Measurements from ENCODE around the gene LRRTM2.
A peak's percentile ranks its signal among the peaks of the same experiment; 100 is the strongest.
"Not testable (repeated sequence)": the region's sequence is repeated elsewhere in the genome, so short reads cannot be mapped to it uniquely, and the experiment has no call there.

Gene LRRTM2, protein sequence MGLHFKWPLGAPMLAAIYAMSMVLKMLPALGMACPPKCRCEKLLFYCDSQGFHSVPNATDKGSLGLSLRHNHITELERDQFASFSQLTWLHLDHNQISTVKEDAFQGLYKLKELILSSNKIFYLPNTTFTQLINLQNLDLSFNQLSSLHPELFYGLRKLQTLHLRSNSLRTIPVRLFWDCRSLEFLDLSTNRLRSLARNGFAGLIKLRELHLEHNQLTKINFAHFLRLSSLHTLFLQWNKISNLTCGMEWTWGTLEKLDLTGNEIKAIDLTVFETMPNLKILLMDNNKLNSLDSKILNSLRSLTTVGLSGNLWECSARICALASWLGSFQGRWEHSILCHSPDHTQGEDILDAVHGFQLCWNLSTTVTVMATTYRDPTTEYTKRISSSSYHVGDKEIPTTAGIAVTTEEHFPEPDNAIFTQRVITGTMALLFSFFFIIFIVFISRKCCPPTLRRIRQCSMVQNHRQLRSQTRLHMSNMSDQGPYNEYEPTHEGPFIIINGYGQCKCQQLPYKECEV

DNA sequence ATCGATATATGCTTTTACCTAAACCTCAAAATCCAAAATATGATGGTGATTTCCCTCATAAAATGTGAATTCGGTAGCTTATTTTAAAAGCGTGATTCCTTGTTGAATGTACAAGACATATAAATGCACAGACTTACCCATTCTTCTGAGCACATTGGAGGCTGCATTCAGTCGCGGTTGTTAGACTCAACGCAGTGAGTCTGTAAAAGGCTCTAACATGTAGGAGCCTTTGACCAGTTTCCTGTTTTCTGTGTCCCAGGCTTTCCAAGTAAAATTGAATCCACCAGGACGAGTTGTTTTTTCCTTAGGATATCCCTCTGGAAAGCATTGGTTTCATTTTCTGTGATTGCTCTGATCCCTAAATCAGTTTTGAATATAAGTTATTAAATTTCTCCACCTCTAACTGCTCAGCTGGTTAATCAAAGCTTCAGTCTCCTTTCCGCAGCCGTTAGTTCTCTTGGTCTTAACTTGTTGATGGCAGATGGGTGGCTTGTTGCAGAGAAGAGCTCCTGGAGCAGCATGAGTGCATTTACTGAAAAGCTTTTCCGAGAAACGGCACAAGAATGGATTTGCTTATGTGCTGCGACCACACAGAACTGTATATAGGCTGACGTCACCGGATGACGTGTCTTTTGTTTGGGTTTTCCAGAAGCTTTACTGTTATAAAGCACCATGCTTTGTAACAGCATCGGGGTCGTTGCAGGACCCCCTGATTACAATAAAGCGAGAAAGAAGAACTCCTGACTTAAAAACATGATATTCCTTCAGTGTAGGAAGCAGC lies at the start of gene LRRTM2:
TSS of gene LRRTM2 (minus strand) at position 565 of the 781 bp plus-strand sequence. CDS start at position 141, 424 bp downstream.
- DNase-seq: no peak

DNA sequence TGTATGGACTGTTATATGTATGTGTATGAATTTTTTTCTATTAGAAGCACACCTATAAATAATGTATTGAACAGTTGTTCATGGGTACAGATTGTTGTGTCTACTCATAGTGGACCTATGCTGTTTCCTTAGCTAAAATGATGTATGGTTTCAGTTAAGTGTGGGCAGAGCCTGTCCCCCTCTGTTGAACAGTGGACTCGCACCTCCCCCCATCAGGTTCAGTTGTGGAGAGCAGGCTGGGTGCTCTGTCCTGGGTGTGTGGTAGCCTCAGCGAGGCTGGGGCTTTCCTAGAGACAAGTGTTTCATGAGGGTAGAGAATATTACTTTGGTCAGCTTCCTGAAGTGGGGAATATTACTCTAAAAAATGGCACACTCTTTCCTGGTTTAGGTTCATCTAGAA lies 47.4 kb upstream of the LRRTM2 start:
- no peak for DNase-seq

DNA sequence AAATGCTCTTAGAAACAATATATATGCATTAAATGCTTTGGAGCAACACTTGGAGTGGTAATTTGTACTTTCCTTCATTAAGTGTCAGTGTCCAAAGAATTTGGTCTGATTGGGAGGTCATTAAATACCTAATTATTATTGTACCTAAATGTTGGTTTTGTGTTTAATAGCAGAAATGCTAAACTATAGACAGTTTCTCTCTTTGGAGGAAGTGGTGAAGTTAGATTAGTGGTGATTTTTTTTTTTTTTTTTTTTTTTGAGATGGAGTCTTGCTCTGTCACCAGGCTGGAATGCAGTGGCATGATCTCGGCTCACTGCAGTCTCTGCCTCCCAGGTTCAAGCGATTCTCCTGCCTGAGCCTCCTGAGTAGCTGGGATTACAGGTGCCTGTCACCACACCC lies 46.2 kb upstream of the LRRTM2 start:
- not testable (repeated sequence) for DNase-seq

DNA sequence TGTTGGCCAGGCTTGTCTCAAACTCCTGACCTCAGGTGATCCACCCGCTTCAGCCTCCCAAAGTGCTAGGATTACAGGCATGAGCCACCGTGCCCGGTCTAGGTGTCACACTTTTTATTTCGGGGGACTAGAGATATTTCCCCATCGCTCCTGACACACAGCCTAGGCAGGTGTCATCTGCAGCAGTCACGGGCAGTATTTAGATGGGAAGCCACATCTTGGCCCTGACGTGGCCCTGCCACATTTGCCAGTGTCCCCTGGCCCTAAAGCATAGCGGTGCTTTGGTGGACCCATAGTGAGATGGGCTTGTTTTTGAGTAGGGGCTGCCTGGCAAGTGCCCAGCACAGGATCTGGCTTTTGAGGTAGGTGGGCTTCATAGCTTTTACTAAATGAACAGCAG lies 45.0 kb upstream of the LRRTM2 start:
- DNase-seq: no peak

DNA sequence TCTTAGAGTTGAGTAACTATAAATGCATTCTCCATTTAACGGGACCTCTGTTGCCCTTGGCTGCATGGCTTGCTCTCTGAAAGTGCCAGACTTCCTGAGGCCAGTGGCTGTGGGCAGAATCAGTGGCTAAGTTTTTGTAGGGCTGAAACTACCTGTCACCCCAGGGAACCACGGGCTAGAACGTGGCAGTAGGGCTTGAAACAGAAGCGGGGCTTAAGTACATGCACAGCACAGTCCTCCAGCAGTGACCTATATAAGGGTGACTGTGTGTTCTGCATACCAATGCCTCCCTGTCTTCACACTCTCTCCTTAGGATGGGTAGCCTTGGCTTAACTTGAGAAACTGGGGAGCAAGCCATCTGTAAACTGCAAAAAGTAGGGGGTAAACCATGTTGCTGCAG lies 43.6 kb upstream of the LRRTM2 start:
- DNase-seq: no peak

DNA sequence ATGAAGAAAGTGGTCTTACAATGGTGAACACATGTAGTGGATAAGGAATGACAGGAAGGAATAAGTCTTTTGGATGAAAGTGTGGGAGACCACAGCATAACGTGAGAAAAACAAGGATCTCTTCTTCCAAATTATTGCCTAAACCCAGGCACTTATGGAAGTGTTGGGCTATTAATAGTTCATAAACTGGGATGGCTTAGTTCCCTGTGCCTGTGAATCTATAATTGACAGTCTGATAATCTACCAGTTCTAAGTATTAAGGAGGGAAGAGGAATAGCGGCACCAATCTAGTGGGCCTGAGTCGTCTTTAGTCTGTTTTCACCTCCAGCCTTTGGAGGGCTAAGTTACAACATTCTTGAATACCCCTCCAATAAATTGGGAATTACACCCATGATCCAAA lies 39.2 kb upstream of the LRRTM2 start:
- no peak for DNase-seq

DNA sequence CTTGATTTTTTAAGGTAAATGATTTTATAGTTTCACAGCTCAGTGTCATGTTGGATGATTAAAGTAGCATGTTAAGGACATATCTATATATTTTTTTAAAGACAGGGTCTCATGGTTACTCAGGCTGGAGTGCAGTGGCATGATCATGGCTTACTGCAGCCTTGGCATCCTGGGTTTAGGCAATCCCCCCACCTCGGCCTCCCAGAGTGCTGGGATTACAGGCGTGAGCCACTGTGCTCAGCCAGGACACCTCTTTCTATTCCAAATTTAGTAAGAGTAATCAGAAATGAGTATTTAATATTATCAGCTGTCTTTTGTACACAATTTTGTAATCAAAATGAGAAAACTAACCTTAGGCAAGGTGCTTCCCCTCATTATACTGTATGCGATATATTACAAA lies 38.6 kb upstream of the LRRTM2 start:
- DNase-seq: no peak

DNA sequence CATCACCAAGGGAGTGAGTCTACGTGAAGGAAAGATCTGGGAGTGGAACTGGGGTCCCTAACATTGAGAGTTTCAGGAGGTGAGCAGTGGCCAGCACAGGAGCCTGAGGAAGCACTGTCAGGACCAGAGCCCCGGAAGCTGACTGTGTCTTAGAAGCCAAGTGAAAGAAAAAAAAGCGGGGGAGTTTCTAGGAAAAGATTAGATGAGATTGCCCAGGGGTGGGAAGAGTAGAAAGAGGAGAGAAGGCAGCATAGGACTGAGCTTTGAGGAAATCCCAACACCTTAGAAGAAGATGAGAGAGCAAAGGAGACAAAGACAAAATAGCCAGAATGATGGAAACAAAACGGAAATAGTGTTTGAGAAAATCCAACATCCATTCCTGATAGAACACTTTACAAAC lies 37.0 kb upstream of the LRRTM2 start:
- no peak for DNase-seq

DNA sequence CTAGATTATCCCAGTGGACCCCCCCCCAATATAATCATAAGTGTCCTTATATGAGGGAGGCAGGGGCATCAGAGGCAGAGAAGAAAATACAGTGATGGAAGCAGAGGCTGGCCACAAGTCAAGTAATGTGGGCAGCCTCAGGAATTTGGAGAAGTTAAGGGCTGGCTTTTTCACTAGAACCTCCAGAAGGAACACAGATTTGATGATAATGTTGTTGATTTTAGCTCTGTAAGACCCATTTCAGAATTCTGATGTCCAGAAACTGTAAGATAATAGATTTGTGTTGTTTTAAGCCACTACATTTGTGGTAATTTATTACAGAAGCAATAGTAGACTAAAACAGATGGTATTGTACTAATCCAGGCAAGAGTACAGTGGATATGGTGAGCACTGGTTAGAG lies 36.3 kb upstream of the LRRTM2 start:
- DNase-seq: no peak

DNA sequence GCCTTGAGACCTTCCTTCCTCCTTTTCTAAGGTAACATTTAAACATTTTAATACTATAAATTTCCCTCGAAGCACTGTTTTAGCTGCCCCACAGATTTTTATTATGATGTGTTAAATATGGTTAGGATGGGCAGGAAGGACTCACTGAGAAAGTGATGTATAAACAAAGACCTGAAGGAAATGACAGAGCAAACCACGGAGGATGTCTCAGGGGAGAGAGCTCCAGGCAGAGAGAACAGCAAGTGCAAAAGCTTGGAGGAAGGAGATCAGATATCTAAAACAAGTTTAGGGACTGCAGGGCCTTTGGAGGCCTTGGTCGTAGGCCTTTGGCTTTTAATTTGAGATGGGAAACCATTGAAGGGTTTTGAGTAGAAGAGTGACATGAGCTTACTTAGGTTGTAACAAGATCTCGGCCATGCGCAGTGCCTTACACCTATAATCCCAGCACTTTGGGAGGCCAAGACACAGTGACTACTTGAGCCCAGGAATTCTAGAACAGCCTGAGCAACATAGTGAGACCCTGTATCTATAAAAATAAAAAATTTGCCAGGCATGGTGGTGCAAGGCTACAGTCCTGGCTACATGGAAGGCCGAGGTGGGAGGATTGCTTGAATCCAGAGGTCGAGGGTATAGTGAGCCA lies 35.5 kb upstream of the LRRTM2 start:
- DNase-seq: no peak

DNA sequence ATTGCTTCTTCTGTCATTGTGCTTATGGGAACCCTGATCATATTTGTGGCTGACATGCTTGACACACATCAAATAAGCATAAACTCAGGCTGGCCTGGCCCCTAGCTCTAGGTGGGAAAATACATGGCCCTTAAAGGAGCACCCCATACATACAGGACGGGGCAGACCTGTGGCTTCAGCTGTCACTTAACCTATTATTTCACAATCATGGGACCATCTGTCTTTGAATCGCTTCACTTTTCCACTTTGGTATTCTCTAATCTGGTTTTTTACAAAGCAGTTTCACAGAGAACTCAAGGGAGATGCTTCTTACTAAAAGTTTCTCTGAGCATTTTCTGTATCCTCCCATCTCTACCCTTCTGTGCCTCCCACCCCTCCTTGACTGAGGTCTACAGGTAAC lies 34.6 kb upstream of the LRRTM2 start:
- DNase-seq: no peak

DNA sequence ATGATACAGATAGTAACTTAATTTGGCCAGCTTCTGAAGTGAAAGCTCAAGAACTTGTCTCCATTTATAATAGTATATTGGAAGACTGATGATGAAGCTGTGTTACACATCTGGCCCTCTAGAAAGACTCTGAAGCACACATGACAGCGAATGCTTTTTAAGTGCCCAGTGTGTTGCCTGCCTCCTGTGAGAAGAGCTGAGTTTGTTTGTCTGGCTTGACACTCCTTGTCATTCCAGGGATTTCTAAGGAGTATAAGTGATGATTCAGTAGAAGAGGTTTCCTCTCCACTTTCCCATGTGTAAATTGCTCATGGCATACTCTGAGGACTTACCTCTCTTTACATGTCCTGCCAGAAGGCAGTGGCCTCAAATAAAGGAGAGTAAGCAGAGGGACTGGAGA lies 30.4 kb upstream of the LRRTM2 start:
- DNase-seq: no peak

DNA sequence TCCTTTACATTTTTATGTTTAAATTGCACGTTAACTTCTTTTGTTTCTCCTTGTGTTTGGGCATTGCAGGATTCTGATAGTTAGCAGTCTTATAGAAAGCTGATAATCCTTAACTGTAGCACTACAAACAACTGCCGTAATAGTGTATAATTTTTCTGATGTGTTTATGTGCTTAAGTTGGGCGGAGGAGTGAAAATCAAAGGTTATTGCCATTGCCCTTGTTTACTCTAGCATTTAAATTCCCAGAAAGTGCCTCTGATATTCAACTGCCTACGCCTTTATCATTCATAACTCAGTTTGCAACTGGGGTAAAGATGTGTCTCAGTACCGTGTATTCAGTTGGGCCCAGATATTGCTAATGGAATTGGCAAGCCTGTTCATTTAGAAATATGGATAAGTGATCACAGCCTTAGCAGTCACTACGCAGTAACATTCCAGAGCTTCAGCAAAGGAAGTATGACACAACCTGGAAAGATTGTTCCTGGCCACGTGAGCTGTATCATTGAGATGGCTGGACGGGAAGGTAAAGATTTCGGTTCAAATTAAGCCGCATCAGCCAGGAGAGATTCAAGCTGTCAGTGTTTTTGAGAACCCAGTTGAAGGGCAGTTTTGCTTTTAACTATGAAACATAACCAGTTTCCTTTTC lies 28.1 kb upstream of the LRRTM2 start:
- DNase-seq: no peak

DNA sequence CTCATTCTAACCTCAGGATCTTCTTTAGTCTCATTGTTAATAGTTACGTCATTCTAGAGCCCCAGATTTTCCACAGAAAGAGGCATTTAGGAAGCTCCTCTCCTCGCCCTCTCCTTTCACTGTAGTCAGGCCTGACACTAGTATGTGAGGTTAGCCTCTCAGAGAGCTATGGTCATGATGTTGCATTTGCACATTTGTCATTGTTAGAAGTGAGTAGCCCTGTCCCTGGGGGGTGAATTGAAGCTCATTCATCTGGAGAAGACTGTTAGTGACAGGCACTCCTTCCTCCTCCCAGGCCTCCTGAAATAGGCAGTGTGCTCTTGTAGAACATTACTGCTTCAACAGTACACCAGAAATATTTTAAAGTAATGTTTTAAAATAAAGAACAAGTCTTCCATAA lies 26.6 kb upstream of the LRRTM2 start:
- DNase-seq: no peak

DNA sequence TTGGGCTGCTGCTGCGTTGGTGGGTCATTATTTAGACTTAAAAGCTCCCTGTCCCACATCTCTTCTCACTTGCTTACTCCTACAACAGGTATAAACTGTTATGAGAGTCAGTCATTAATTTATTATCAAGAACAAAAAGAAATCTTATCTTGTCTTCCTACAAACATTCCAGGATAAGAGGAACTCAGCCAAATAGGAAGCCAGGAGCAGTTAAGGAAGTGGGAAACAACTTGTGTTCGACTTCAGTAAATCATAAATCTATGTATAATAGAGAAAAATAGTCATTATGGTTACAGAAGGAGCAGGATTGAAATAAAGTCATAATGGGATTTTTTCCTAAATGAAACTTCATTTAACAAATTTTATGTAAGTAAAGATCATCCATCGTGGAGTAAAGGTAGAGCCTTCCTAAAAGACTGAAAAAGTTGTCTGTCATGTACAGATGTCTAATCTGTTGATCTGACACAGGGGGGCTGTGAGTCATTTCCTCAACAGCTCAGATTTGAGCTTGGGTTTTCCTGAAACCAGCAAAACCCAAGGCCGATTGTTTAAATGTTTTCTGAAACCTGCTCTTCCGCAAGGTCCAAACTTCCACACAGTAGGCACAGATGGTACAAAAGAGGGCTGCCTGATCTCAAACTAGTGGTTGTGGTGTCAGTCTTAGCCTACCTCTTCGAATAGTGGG lies 25.3 kb upstream of the LRRTM2 start:
- peak; percentile 28 for DNase-seq

DNA sequence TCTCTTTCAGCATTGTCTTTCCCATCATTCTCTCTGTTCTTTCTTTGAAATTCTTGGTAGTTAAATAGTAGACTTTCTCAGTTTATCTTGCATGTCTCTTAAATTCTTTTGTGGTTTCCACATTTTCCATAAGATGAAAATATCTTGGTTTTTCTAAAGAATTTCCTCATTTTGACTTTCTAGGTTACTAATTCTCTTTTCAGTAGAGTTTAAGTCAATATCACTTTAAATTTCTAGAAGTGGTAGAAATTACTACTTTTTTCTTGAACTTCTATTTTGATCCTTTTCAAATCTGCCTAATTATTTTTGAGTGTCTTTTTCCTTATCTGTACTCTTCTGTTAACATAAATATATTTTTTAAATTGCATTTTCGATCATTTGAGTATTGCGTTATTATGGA lies 23.6 kb upstream of the LRRTM2 start:
- no peak for DNase-seq

DNA sequence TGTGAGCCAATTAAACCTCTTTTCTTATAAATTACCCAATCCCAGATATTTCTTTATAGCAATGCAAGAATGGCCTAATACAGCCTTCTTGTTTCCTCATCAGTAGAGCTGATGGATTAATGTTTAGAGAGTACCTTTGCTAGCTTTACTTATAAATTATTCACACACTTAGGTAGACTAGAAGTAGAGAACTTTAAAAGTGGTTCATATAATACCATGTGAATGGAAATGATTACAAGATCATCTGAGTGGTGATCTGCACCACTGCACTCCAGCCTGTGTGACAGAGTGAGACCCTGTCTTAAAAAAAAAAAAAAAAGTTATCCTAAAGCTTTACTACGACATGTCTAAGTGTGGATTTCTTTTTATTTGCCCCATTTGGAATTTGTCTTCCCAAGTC lies 23.2 kb upstream of the LRRTM2 start:
- DNase-seq: no peak

DNA sequence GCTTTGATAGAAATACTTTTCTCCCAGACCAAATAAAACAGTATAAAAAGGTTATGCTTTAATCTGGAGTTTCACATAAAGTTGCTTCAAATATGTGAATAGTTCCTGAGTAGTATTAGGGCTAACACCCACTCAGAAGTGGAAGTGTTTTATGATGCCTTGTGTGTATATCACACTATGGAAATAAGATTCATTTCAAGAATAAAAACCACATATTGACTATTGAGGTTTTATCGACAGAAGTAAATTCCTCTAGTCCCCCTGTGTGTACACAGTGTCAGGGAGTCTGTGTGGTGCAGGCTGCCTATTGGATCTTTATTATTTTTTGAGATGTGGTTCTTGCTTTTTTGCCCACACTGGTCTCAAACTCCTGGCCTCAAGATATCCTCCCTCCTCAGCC lies 20.8 kb upstream of the LRRTM2 start:
- no peak for DNase-seq

DNA sequence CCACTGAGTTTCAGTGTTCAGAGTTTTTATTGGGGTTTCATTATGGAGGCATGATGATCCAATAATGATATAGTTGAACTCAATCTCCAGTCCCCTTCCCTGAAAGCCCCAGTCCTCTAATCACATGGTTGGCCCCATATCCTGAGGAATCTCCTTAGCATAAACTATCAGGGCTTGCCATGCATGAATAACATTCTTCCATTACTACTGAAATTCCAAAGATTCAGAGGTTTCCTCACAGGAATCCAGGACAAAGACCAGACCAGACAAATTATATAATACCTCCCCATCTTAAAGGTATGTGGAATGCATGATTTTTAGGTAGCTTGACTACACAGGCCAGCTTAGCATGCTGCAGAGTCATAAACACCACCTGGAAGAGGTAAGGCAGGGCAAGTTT lies 15.5 kb upstream of the LRRTM2 start:
- no peak for DNase-seq

DNA sequence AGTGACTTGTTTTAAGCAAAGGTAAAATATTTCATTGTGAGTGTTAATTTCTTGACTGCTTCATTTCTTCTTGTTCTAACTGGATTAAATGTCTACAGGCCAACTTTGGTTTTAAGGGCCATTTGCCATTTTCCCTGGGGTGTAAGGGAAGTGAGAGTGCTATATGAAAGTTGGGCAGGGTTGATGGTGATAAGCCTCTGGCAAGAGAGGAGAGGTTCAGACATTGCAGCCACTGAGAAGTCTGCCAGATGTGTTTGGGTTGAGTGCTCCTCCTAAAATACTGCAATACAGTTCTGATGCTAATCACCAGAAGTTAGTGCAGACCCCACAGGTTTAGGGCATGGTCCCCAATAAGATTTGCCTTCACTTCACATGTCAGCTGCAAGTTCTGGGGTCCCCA lies 14.9 kb upstream of the LRRTM2 start:
- no peak for DNase-seq

DNA sequence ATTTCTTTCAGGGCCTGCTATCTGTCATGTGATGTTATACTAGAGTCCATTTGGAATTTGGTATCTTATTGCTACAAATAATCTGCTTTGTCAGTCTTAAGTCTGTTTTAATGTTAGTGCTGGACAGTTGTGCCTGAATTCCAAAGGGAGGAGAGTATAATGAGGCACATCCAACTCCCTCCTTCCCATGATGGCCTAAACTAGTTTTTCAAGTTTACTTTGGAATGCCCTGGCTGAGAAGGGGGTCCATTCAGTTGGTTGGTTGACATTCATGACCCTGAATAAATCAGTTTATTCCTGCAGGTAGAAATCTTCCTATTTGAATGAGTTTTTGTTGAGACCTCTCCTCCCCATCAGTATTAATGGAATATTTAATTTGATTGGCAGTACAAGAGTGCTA lies 9.4 kb upstream of the LRRTM2 start:
- DNase-seq: no peak

DNA sequence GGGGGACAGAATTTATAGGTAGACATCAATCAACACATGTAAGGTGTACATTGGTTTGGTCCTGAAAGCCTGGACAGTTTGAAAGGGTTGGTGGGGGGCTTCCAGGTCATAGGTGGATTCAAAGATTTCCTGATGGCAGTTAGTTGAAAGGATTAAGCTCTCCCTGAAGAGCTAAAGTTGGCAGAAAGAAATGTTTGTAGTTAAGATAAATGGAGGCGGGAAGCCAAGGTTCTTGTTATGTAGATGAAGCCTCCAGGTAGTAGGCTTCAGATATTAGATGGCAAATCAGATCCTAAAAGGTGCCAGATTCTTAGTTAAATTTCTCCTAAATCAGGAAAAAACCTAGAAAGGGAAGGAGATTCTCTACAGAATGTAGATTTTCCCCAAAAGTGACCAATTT lies 9.0 kb upstream of the LRRTM2 start:
- no peak for DNase-seq

DNA sequence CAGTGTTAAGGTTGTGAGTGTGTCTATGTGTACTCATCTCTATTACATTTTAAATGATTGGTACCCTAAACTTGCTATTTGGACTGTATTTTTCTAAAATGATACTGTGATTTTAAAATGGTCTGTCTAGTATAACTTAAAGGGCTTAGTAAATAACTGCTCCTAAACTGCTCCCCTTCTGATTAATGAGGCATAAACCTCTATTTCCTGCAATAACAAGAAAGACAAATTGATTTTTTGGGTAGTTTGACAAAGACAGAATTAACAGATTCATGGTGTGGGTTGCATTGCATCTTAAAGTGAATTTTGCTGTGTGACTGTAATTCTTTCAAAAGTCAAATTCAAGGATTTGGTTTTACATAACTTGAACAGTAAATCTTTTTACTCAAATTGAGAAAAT lies 8.1 kb upstream of the LRRTM2 start:
- no peak for DNase-seq

All from stimulated activated CD8-positive, alpha-beta memory T cell treated with anti-CD3 and anti-CD28 coated beads, Interleukin-4, amount 100 ng/mL, for 48 hours (primary cell).